CD4-positive, alpha-beta T cell treated with Interleukin-6 at 100 ng/mL for 8 hours (primary cell): ENCODE results near the gene CBX6.
"Not testable (repeated sequence)": the region's sequence is repeated elsewhere in the genome, so short reads cannot be mapped to it uniquely, and the experiment has no call there.

Experiments
- DNase-seq: peaks from one replicate; pipeline ENCODE4 v3.0.0-alpha.2; 2020; ENCODE audit warnings: mixed read lengths, low spot score

The CBX6 gene

DNA sequence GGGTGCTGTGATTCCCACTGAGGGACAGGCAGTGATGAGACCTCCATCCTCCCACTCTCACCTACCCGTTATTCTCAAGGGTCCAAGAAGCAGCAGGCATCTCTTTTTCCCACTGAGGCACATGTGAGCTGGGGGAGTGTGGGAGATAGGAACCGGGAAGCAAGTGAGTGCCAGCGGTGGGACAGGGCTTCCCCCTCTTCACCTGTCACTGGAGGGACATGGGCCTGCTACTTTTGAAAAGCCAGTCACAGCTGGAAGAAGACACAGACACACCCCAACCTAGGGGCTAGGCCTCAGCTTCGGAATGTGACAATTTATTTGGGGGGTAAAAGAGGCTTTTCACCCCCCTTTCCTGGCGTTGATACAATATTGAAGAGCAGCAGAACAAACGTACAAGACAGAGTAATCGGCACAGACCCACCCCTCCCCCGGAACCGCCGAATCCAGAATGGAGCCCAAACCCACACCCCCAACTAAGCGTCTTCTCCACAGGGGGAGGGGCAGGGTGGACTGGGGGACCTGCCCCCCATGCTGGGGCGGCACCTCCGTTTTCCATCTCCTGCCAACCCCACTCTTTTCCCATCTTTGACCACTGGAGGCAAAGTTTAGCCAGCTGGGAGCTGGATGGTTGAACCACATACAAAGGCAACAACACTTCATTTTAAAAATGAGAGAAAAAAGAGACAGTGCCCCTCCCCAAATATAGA is 10.7 kb downstream of the CBX6 start:
- DNase-seq: no peak

DNA sequence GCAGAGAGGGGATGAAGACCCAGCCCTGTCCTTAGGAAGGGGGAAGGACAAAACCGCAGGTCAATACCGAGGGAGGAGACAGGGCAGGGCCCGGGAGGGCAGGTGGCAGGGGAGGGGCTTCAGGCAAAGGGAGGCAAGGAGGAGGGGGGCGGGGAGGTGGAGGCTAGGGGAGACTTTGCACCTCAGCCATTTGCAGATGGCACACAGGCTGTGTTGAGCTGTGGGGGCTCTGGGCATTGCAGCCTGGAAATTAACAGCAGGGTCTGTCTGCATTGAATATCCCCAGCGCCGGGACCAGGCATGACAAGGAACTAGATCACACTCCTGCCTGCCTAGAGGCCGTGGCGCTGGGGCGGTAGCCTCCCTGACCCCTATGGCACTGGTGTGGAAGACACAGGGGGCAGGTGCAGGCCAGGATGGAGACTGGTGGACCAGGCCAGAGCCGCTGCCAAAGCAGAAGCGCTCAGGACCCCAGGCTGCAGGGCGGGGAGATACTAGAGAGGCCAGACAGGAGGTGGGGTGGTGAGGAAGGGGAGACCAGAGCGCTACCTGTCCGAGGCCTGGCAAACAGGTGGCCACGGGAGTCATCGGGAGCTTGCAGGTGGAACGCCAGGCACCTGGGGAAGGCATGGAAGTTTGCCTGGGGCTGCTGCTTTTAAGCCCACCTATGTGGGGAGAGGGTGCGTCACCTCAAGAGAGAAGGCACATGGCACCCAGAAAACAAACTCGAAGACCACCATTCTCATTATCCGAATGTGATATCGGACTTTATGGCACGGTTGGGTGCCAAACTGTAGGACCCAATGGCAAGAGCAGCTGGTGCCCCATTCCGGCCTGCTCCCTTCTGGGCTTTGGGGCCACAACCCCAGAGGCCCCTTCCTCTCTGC is 11.5 kb downstream of the CBX6 start:
- DNase-seq: no peak

GRCh38 chr22:38859581-38860282 is 12.3 kb downstream of the CBX6 start:
- DNase-seq: no peak

- DNase-seq: no peak
These were observed 13.5 kb downstream of the CBX6 start for GRCh38 chr22:38858492-38858891.

- not testable (repeated sequence) for DNase-seq
These were observed 17.5 kb downstream of the CBX6 start for GRCh38 chr22:38854476-38854875.

DNA sequence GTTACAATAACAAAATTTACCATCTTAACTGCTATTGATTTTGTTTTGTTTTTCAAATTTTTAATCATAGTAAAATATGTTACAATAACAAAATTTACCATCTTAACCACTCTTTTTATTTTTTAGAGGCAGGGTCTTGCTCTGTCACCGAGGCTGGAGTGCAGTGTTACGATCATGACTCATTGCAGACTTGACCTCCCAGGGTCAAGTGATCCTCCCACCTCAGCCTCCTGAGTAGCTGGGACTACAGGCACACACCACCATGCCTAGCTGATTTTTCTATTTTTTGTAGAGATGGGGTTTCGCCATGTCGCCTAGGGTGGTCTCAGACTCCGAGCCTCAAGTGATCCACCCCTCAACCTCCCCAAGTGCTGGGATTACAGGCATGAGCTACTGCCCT is 18.1 kb downstream of the CBX6 start:
- DNase-seq: not testable (repeated sequence)

DNA sequence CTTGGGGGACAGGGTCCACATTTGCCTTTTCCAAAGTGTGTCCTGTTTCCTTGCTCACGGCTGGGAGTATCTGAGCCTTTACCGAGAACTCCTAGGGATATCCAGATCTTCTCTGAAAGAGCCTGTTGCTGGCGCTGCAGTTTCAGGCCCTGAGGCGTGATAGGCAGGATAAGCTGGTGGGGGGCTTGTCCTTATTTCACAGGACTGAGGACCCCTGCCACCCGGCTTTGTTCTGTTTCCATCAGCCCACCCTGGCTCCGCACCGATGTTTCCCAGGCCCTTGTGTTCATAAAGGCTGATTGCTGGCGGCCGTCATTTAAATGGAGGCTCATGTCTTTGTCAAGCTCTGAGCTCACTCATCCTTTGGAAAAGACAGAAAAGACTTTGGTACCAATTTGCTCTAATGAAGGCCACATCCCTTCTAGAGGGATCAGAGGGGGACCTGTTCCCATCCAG is 18.8 kb downstream of the CBX6 start:
- DNase-seq: no peak

- no peak for DNase-seq
These were observed 19.5 kb downstream of the CBX6 start for GRCh38 chr22:38852522-38852921.

GRCh38 chr22:38850941-38851849 is 20.8 kb downstream of the CBX6 start:
- no peak for DNase-seq

GRCh38 chr22:38850399-38850798 is 21.6 kb downstream of the CBX6 start:
- no peak for DNase-seq

- no peak for DNase-seq
These were observed 22.2 kb downstream of the CBX6 start for GRCh38 chr22:38849811-38850210.

GRCh38 chr22:38846412-38846811 is 25.6 kb downstream of the CBX6 start:
- no peak for DNase-seq

- DNase-seq: no peak
These were observed 26.8 kb downstream of the CBX6 start for GRCh38 chr22:38845004-38845740.

GRCh38 chr22:38844315-38845003 is 27.6 kb downstream of the CBX6 start:
- no peak for DNase-seq

DNA sequence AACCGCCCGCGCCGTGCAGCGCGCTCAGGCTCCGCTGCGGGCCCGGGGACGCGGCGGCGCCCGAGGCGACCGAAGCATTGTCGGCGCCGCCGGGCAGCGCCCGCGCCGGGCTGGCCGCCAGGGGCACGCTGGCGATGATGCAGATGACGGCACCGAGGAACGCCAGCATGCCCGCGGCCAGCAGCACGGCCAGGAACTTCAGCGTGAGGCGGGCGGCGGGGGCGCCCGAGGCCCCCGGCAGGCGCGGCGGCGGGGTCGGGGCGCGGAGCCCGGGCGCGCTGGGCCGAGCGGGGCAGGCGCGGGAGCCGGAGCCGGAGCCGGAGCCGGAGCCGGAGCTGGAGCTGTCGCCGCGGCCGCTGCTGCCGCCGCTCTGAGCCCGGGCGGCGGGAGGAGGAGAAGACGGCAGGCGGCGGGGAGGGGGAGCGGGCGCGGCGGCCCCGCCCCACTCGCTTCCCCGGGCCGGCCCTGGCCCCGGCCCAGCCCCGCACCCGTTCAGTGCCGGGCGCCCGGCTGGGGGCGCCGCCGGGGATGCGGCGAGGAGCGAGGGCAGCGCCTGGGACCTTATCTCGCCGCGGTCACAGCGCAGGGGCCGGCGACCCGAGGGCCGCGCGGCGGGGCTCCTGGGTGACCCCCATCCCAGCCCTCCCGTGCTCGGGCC is 28.2 kb downstream of the CBX6 start, which contains the start of gene NPTXR:
Gene NPTXR, minus strand, starts transcription at position 372 of the 658 bp plus-strand sequence.
- DNase-seq: peak; percentile 26

DNA sequence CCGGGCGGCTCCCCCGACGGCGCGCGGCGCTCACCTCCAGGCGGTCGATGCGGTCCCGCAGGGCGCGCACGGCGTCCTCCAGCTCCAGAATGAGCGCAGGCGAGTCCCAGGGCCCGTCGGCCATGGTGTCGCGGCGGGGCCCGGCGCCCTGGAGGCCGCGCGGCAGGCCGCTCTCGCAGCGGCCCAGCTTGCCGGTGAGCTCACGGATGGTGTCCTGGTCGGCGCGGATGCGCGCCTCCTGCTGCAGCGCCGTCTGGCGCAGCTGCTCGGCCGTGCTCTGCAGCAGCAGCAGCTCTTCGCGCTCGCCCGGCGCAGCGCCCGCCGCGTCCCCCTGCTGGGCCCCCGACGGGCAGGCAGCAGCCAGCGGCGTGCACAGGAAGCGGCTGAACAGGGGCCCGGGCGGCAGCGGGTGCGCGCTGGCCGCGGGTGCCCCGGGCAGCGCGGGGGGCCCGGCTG is 28.8 kb downstream of the CBX6 start:
- DNase-seq: peak; percentile 40

DNA sequence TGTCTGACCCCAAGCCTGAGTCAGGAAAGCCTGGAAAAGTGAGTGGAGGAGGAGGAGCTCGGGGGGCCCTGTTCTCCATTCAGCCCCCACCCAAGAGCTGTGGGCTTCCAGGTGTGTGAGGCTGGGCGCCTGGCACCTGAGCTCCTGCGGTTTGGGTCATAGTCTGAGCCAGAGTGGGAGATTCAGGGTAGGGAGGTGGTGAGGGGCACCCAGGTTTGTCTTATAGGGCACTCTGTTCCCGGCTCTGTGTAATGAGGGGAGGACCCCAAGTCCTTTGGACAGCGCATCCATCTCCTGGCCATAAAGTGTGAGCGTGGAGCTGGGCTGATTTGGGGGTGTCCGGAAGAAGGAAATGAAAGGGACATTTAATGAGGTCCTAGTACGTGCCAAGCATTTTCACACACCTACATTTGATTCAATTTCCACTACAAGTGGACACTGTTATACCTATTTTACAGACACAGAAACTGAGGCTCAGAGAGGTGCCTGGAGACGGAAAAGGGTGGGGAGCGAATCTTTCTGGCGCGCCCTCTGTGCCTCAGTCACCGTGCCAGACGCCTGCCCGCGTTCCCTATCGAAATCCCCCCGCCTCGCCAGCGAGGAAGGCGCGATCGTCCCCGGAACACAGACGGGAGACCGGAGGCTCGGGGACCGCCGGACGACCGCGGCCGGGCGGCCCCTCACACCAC is 29.4 kb downstream of the CBX6 start:
- DNase-seq: no peak

- DNase-seq: no peak
These were observed 30.4 kb downstream of the CBX6 start for GRCh38 chr22:38841635-38842034.

GRCh38 chr22:38841211-38841610 is 30.8 kb downstream of the CBX6 start:
- DNase-seq: no peak
